WTC11 (cell line): Measurements from ENCODE around the gene CDA. TPM values are rescaled to one million over a fixed set of nuclear protein-coding genes. Genes with fewer than 3 reads are reported as not detected.

Experiments
- ATAC-seq: fragments of 200-7000 bp; cut with Tn5 transposase; 2 replicates; pipeline ENCODE4 v1.10.0; 2021; ENCODE audit warnings: mild to moderate bottlenecking, moderate library complexity
- CTCF ChIA-PET: fragments of 300-600 bp; sonication (Branson Sonifier 250); formaldehyde crosslinking; loops from one replicate; lab custom pipeline; 2021; ENCODE audit warnings: antibody characterized with exemption; lab: Charles Lee
- POLR2A ChIA-PET: fragments of 350-600 bp; sonication (Branson Sonifier 250); formaldehyde crosslinking; loops from one replicate; lab custom pipeline; 2021; ENCODE audit warnings: antibody characterized with exemption; lab: Charles Lee
- DNase-seq: peaks from one replicate; pipeline ENCODE4 v3.0.0; 2021; ENCODE audit warnings: low spot score
- H3K27ac Mint-ChIP-seq: 2 replicates; pipeline ENCODE4 v1.8.0; 2021; ENCODE audit warnings: mixed read lengths
- H3K27me3 Mint-ChIP-seq: 2 replicates; pipeline ENCODE4 v1.8.0; 2021; ENCODE audit warnings: low read depth, mild to moderate bottlenecking, moderate library complexity, mixed read lengths
- H3K36me3 Mint-ChIP-seq: 2 replicates; pipeline ENCODE4 v1.8.0; 2021; ENCODE audit warnings: mixed read lengths
- H3K4me1 Mint-ChIP-seq: 2 replicates; pipeline ENCODE4 v1.8.0; 2022; ENCODE audit warnings: mixed read lengths
- H3K4me3 Mint-ChIP-seq: 2 replicates; pipeline ENCODE4 v1.8.0; 2021; ENCODE audit warnings: mild to moderate bottlenecking, moderate library complexity, mixed read lengths
- H3K9me3 Mint-ChIP-seq: 2 replicates; pipeline ENCODE4 v1.8.0; 2021; ENCODE audit warnings: mixed read lengths
- ETV6 ChIP-seq: sonication (generic); formaldehyde crosslinking; IDR thresholded peaks from 2 replicates; pipeline ENCODE4 v1.8.1; 2022; ENCODE audit warnings: mild to moderate bottlenecking, missing genetic modification reagents
- GABPB1 ChIP-seq: sonication (generic); formaldehyde crosslinking; IDR thresholded peaks from 2 replicates; pipeline ENCODE4 v1.8.1; 2023; ENCODE audit warnings: mild to moderate bottlenecking, missing genetic modification reagents
- GRHL2 ChIP-seq: fragments of 250-450 bp; sonication (Bioruptor Pico); IDR thresholded peaks from 2 replicates; pipeline ENCODE4 v1.8.0; 2022; ENCODE audit warnings: mild to moderate bottlenecking, moderate library complexity; ENCODE audit not compliant: insufficient replicate concordance, severe bottlenecking
- HMGA2 ChIP-seq: fragments of 250-450 bp; sonication (Bioruptor Pico); IDR thresholded peaks from 2 replicates; pipeline ENCODE4 v1.4.0; 2021; ENCODE audit warnings: mild to moderate bottlenecking, moderate library complexity
- KAT7 ChIP-seq: sonication (generic); formaldehyde crosslinking; IDR thresholded peaks from 2 replicates; pipeline ENCODE4 v1.8.1; 2023; ENCODE audit warnings: missing genetic modification reagents, mild to moderate bottlenecking, borderline replicate concordance
- NFE2L1 ChIP-seq: sonication (generic); formaldehyde crosslinking; IDR thresholded peaks from 2 replicates; pipeline ENCODE4 v1.8.1; 2023; ENCODE audit warnings: missing genetic modification reagents
- NR2C2 ChIP-seq: sonication (generic); formaldehyde crosslinking; IDR thresholded peaks from 2 replicates; pipeline ENCODE4 v1.8.0; 2022; ENCODE audit warnings: mild to moderate bottlenecking, missing genetic modification reagents
- OVOL2 ChIP-seq: fragments of 250-450 bp; sonication (Bioruptor Pico); IDR thresholded peaks from 2 replicates; pipeline ENCODE4 v1.9.0; 2021; ENCODE audit warnings: mild to moderate bottlenecking, borderline replicate concordance
- PRRX2 ChIP-seq: fragments of 250-450 bp; sonication (Bioruptor Pico); IDR thresholded peaks from 2 replicates; pipeline ENCODE4 v1.8.0; 2021; ENCODE audit warnings: mild to moderate bottlenecking
- RORB ChIP-seq: fragments of 250-450 bp; sonication (Bioruptor Pico); IDR thresholded peaks from 2 replicates; pipeline ENCODE4 v1.9.0; 2021; ENCODE audit warnings: mild to moderate bottlenecking
- SMAD3 ChIP-seq: sonication (generic); formaldehyde crosslinking; IDR thresholded peaks from 2 replicates; pipeline ENCODE4 v1.8.0; 2022; ENCODE audit warnings: missing genetic modification reagents, mild to moderate bottlenecking, borderline replicate concordance
- ZBTB21 ChIP-seq: sonication (generic); formaldehyde crosslinking; IDR thresholded peaks from 2 replicates; pipeline ENCODE4 v1.8.1; 2023; ENCODE audit warnings: mild to moderate bottlenecking, missing genetic modification reagents, borderline replicate concordance
- ZNF121 ChIP-seq: sonication (generic); formaldehyde crosslinking; IDR thresholded peaks from 2 replicates; pipeline ENCODE4 v1.8.0; 2023; ENCODE audit warnings: missing genetic modification reagents
- ZNF138 ChIP-seq: sonication (generic); formaldehyde crosslinking; conservative IDR thresholded peaks from 2 replicates; pipeline ENCODE4 v1.8.1; 2022; ENCODE audit warnings: mild to moderate bottlenecking, moderate library complexity, missing genetic modification reagents
- ZNF416 ChIP-seq: fragments of 250-450 bp; sonication (Bioruptor Pico); IDR thresholded peaks from 2 replicates; pipeline ENCODE4 v1.9.0; 2021; ENCODE audit warnings: mild to moderate bottlenecking, inconsistent platforms
- total RNA-seq: library from RNA; stranded (reverse); gene quantifications from 3 replicates; pipeline ENCODE4 v1.2.3, GENCODE V29; 2021
- TF ChIP-seq, protein P1 (sequence below): fragments of 200-600 bp; IDR thresholded peaks from 2 replicates; pipeline ENCODE4 v1.8.0; 2022; ENCODE audit warnings: antibody characterized with exemption
- TF ChIP-seq, protein P2 (sequence below): fragments of 250-450 bp; sonication (Bioruptor Pico); IDR thresholded peaks from 2 replicates; pipeline ENCODE4 v1.9.0; 2021; ENCODE audit warnings: mild to moderate bottlenecking, borderline replicate concordance
- TF ChIP-seq, protein P3 (sequence below): sonication (generic); formaldehyde crosslinking; IDR thresholded peaks from 2 replicates; pipeline ENCODE4 v1.8.1; 2023; ENCODE audit warnings: mild to moderate bottlenecking, missing genetic modification reagents, borderline replicate concordance
- TF ChIP-seq, protein P4 (sequence below): sonication (generic); formaldehyde crosslinking; IDR thresholded peaks from 2 replicates; pipeline ENCODE4 v1.8.1; 2022; ENCODE audit warnings: missing genetic modification reagents, borderline replicate concordance
- TF ChIP-seq, protein P5 (sequence below): sonication (generic); formaldehyde crosslinking; IDR thresholded peaks from 2 replicates; pipeline ENCODE4 v1.8.0; 2022; ENCODE audit warnings: mild to moderate bottlenecking, missing genetic modification reagents
- TF ChIP-seq, protein P6 (sequence below): sonication (generic); formaldehyde crosslinking; conservative IDR thresholded peaks from 2 replicates; pipeline ENCODE4 v1.8.1; 2022; ENCODE audit warnings: mild to moderate bottlenecking, missing genetic modification reagents

The CDA gene
- total RNA-seq, 1 experiment from 2014 or later: 12.5 TPM

DNA sequence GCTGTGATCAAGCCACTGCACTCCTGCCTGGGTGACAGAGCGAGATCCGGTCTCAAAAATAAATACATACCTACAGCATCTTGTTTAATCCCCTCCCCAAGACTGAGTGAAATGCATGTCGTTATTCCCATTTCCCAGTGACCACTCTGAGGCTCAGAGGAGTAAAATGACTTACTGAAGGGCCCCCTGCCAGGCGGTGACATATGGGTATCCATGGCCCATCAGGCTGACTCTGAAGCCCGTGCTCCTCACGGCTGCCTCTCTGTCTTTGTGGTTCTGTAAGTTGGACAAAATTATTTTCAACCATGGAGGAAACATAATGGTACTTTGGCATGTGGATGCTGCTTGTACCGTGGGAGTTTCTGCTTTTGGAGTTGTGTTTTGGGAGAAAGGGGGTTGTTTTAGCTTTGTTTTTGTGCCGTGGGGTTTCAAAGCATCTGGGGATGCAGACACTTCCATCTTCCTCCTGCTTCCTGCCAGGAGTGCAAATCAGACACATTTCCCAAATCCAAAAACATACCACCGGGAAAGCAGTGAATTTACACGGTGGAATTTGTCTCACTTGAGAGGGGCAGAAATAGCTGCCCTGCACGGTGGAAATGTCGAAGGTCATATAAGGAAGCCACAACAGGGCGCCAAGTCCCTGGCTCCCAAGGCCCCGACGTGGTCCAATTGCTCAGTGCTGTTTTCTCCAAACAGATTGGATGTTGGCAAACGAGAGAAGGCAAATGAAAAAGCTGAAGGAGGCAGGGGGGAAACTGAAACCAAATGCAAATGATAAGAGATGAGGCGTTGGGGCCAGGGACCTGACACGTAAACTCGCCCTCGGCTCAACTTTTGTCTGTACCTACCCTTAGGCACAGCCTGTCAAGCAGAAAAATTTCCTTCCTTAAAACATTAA is 27.3 kb downstream of the CDA start:
- Mint-ChIP-seq H3K9me3 (no peaks in the 10 kb centered on the region), H3K27me3 (no peaks in the 10 kb centered on the region)
- CTCF ChIA-PET: interaction anchor here (1.9 to 2.2 kb wide), 2 partner anchors 17 to 41 kb away, joined by 8 to 13 read pairs; partner anchors contain the start of gene PINK1
- peak; percentile 18; the same call in 1 of the 2 replicates for ATAC-seq
- no peak for TF ChIP-seq ETV6 (CRISPR knock-in tag)
- TF ChIP-seq ZBTB21 (CRISPR knock-in tag): no peak
- TF ChIP-seq, protein P1, sequence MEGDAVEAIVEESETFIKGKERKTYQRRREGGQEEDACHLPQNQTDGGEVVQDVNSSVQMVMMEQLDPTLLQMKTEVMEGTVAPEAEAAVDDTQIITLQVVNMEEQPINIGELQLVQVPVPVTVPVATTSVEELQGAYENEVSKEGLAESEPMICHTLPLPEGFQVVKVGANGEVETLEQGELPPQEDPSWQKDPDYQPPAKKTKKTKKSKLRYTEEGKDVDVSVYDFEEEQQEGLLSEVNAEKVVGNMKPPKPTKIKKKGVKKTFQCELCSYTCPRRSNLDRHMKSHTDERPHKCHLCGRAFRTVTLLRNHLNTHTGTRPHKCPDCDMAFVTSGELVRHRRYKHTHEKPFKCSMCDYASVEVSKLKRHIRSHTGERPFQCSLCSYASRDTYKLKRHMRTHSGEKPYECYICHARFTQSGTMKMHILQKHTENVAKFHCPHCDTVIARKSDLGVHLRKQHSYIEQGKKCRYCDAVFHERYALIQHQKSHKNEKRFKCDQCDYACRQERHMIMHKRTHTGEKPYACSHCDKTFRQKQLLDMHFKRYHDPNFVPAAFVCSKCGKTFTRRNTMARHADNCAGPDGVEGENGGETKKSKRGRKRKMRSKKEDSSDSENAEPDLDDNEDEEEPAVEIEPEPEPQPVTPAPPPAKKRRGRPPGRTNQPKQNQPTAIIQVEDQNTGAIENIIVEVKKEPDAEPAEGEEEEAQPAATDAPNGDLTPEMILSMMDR: no peak
- no peak for TF ChIP-seq PRRX2 (CRISPR knock-in tag)
- TF ChIP-seq NFE2L1 (CRISPR knock-in tag): no peak
- TF ChIP-seq ZNF416 (CRISPR knock-in tag): no peak
- TF ChIP-seq SMAD3 (CRISPR knock-in tag): no peak
- no peak for TF ChIP-seq HMGA2 (CRISPR knock-in tag)
- no peak for TF ChIP-seq OVOL2 (CRISPR knock-in tag)
- TF ChIP-seq, protein P2, sequence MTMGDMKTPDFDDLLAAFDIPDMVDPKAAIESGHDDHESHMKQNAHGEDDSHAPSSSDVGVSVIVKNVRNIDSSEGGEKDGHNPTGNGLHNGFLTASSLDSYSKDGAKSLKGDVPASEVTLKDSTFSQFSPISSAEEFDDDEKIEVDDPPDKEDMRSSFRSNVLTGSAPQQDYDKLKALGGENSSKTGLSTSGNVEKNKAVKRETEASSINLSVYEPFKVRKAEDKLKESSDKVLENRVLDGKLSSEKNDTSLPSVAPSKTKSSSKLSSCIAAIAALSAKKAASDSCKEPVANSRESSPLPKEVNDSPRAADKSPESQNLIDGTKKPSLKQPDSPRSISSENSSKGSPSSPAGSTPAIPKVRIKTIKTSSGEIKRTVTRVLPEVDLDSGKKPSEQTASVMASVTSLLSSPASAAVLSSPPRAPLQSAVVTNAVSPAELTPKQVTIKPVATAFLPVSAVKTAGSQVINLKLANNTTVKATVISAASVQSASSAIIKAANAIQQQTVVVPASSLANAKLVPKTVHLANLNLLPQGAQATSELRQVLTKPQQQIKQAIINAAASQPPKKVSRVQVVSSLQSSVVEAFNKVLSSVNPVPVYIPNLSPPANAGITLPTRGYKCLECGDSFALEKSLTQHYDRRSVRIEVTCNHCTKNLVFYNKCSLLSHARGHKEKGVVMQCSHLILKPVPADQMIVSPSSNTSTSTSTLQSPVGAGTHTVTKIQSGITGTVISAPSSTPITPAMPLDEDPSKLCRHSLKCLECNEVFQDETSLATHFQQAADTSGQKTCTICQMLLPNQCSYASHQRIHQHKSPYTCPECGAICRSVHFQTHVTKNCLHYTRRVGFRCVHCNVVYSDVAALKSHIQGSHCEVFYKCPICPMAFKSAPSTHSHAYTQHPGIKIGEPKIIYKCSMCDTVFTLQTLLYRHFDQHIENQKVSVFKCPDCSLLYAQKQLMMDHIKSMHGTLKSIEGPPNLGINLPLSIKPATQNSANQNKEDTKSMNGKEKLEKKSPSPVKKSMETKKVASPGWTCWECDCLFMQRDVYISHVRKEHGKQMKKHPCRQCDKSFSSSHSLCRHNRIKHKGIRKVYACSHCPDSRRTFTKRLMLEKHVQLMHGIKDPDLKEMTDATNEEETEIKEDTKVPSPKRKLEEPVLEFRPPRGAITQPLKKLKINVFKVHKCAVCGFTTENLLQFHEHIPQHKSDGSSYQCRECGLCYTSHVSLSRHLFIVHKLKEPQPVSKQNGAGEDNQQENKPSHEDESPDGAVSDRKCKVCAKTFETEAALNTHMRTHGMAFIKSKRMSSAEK: no peak
- TF ChIP-seq GRHL2 (CRISPR knock-in tag): no peak
- TF ChIP-seq, all 79 proteins: peak for 0
- DNase-seq: no peak
- peak overlapping the region; percentile 57; the same call in 1 of the 2 replicates for H3K27ac Mint-ChIP-seq
- H3K4me1 Mint-ChIP-seq: peaks cover 30% of the 10 kb centered on the region
- POLR2A ChIA-PET: interaction anchor here (0.8 kb wide), 1 partner anchor 18 kb away, joined by 3 read pairs; no protein-coding TSS in a partner anchor
- no peak overlapping the region for H3K4me3 Mint-ChIP-seq
- H3K36me3 Mint-ChIP-seq: no peaks in the 10 kb centered on the region

DNA sequence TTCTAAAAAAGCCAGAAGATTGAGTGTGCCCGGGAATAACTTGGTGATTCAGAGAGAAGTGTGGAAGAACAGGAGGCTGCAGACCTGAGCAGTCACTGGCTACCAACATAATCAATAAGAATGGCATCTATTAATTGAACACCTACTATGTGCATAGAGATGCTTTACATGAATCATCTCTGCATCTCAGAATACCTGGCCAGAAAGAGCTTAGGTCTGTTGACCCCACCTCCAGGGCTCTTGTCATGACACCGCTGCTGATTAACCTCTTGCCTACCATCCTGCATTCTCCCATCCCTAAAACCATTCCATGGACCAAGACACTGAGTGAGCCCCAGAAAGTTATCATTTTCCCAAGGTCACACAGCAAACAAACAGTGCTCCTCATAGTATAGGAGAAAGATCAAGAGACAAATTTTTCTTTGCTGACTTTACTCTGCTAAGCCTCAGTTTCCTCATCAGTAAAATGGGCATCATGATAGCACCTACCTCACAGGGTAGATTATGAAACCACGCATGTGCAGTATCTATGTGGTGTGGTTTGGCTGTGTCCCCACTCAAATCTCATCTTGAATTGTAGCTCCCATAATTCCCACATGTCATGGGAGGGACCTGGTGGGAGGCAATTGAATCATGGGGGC is 28.1 kb downstream of the CDA start:
- no peak overlapping the region for H3K27ac Mint-ChIP-seq
- H3K4me3 Mint-ChIP-seq: no peak overlapping the region
- ATAC-seq: no peak
- DNase-seq: no peak
- ChIA-PET CTCF (interaction anchor here (1.9 to 2.2 kb wide), 2 partner anchors 16 to 42 kb away, joined by 8 to 13 read pairs; partner anchors contain the start of gene PINK1), POLR2A (interaction anchor here (0.8 kb wide), 1 partner anchor 17 kb away, joined by 3 read pairs; no protein-coding TSS in a partner anchor)
- peaks cover 30% of the 10 kb centered on the region for H3K4me1 Mint-ChIP-seq
- no peaks in the 10 kb centered on the region for H3K9me3 Mint-ChIP-seq
- no peaks in the 10 kb centered on the region for H3K27me3 Mint-ChIP-seq
- no peaks in the 10 kb centered on the region for H3K36me3 Mint-ChIP-seq
- TF ChIP-seq, protein P3, sequence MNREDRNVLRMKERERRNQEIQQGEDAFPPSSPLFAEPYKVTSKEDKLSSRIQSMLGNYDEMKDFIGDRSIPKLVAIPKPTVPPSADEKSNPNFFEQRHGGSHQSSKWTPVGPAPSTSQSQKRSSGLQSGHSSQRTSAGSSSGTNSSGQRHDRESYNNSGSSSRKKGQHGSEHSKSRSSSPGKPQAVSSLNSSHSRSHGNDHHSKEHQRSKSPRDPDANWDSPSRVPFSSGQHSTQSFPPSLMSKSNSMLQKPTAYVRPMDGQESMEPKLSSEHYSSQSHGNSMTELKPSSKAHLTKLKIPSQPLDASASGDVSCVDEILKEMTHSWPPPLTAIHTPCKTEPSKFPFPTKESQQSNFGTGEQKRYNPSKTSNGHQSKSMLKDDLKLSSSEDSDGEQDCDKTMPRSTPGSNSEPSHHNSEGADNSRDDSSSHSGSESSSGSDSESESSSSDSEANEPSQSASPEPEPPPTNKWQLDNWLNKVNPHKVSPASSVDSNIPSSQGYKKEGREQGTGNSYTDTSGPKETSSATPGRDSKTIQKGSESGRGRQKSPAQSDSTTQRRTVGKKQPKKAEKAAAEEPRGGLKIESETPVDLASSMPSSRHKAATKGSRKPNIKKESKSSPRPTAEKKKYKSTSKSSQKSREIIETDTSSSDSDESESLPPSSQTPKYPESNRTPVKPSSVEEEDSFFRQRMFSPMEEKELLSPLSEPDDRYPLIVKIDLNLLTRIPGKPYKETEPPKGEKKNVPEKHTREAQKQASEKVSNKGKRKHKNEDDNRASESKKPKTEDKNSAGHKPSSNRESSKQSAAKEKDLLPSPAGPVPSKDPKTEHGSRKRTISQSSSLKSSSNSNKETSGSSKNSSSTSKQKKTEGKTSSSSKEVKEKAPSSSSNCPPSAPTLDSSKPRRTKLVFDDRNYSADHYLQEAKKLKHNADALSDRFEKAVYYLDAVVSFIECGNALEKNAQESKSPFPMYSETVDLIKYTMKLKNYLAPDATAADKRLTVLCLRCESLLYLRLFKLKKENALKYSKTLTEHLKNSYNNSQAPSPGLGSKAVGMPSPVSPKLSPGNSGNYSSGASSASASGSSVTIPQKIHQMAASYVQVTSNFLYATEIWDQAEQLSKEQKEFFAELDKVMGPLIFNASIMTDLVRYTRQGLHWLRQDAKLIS (CRISPR knock-in tag): no peak
- no peak for TF ChIP-seq NR2C2 (CRISPR knock-in tag)
- no peak for TF ChIP-seq GABPB1
- TF ChIP-seq, protein P4, sequence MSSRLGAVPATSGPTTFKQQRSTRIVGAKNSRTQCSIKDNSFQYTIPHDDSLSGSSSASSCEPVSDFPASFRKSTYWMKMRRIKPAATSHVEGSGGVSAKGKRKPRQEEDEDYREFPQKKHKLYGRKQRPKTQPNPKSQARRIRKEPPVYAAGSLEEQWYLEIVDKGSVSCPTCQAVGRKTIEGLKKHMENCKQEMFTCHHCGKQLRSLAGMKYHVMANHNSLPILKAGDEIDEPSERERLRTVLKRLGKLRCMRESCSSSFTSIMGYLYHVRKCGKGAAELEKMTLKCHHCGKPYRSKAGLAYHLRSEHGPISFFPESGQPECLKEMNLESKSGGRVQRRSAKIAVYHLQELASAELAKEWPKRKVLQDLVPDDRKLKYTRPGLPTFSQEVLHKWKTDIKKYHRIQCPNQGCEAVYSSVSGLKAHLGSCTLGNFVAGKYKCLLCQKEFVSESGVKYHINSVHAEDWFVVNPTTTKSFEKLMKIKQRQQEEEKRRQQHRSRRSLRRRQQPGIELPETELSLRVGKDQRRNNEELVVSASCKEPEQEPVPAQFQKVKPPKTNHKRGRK (CRISPR knock-in tag): no peak
- TF ChIP-seq, protein P5, sequence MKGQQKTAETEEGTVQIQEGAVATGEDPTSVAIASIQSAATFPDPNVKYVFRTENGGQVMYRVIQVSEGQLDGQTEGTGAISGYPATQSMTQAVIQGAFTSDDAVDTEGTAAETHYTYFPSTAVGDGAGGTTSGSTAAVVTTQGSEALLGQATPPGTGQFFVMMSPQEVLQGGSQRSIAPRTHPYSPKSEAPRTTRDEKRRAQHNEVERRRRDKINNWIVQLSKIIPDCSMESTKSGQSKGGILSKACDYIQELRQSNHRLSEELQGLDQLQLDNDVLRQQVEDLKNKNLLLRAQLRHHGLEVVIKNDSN (CRISPR knock-in tag): no peak
- TF ChIP-seq, protein P6, sequence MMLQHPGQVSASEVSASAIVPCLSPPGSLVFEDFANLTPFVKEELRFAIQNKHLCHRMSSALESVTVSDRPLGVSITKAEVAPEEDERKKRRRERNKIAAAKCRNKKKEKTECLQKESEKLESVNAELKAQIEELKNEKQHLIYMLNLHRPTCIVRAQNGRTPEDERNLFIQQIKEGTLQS: no peak
- no peak for TF ChIP-seq RORB
- no peak for TF ChIP-seq ZNF121 (CRISPR knock-in tag)
- TF ChIP-seq ZNF138 (CRISPR knock-in tag): no peak
- TF ChIP-seq KAT7 (CRISPR knock-in tag): no peak
